Stimulated activated CD4-positive, alpha-beta T cell treated with anti-CD3 and anti-CD28 coated beads, Interleukin-1b, Interleukin-23, amount 100 ng/mL, for 24 hours (primary cell): ENCODE measurements around the gene TSSK1B.
"Not testable (repeated sequence)": the region's sequence is repeated elsewhere in the genome, so short reads cannot be mapped to it uniquely, and the experiment has no call there.

Experiments used
- DNase-seq, 4 experiments: peaks; one replicate each; pipeline ENCODE4 v3.0.0-alpha.2; 2020; ENCODE audit warnings: low read depth in 4 of 4, low spot score in 1 of 4

Gene TSSK1B

GRCh38 chr5:113404269-113404668, 30.5 kb downstream of the TSSK1B start:
- no peak for DNase-seq

- DNase-seq: not testable (repeated sequence)
These were observed 36.8 kb downstream of the TSSK1B start for GRCh38 chr5:113397986-113398385.

GRCh38 chr5:113397046-113397445, 37.7 kb downstream of the TSSK1B start:
- no peak for DNase-seq

GRCh38 chr5:113394658-113395057, 40.1 kb downstream of the TSSK1B start:
- no peak for DNase-seq

- DNase-seq: no peak
These were observed 44.6 kb downstream of the TSSK1B start for GRCh38 chr5:113390224-113390623.

GRCh38 chr5:113389116-113389515, 45.7 kb downstream of the TSSK1B start:
- no peak for DNase-seq

GRCh38 chr5:113387844-113388243, 46.9 kb downstream of the TSSK1B start:
- DNase-seq: no peak

GRCh38 chr5:113384782-113385285, 50.0 kb downstream of the TSSK1B start:
- no peak for DNase-seq

- DNase-seq: no peak
These were observed 52.1 kb downstream of the TSSK1B start for GRCh38 chr5:113382731-113383130.
